GM12878 (cell line): ENCODE measurements around the gene CWC22. TPM values are rescaled to one million over a fixed set of nuclear protein-coding genes. Genes with fewer than 3 reads are reported as not detected.
"Not testable (repeated sequence)": the region's sequence is repeated elsewhere in the genome, so short reads cannot be mapped to it uniquely, and the experiment has no call there.

Experiments
- ATAC-seq: fragments of 200-7000 bp; cut with Tn5 transposase; 3 replicates; pipeline ENCODE4 v1.9.1; 2020; ENCODE audit warnings: mild to moderate bottlenecking, moderate library complexity
- BruUV-seq: library from RNA; stranded (reverse); fragments of 400-500 nt; replicated peaks from 2 replicates; lab custom pipeline; 2021; lab: Mats Ljungman, UMichigan
- CTCF ChIA-PET: fragments of 300-600 bp; sonication (Branson Sonifier 250); formaldehyde crosslinking; extraction: SDS; loops from one replicate; lab custom pipeline; 2021; ENCODE audit warnings: inconsistent platforms; lab: Yijun Ruan, JAX
- POLR2A ChIA-PET: fragments of 350-600 bp; formaldehyde crosslinking; extraction: SDS; loops from one replicate; lab custom pipeline; 2021; ENCODE audit warnings: inconsistent platforms; lab: Charles Lee
- RAD21 ChIA-PET: fragments of 300-600 bp; sonication (Branson Sonifier 250); formaldehyde crosslinking; loops from one replicate; lab custom pipeline; 2023; ENCODE audit warnings: antibody characterized with exemption; ENCODE audit not compliant: unreplicated experiment; lab: Charles Lee
- SMC1A ChIA-PET: fragments of 300-600 bp; sonication (Branson Sonifier 250); formaldehyde crosslinking; loops from one replicate; lab custom pipeline; 2023; ENCODE audit not compliant: unreplicated experiment, uncharacterized antibody; lab: Charles Lee
- DNase-seq: peaks from one replicate; pipeline ENCODE4 v3.0.0-alpha.2; 2011; ENCODE audit warnings: low read depth, low spot score
- FAIRE-seq: peaks from 3 replicates; lab custom pipeline; 2011; peaks lifted over from hg19 to GRCh38; lab: Jason Lieb, UNC
- H2AFZ ChIP-seq: 2 replicates; pipeline ENCODE4 v1.6.0; 2011; ENCODE audit warnings: low read depth, low read length, control low read depth; ENCODE audit not compliant: control insufficient read depth
- H3K27ac ChIP-seq: 2 replicates; pipeline ENCODE4 v1.5.1; 2011; ENCODE audit warnings: control low read depth; ENCODE audit not compliant: control insufficient read depth, insufficient read depth
- H3K27me3 ChIP-seq, 2 experiments: replicated peaks in 1 of 2; 2 replicates each; pipeline versions ENCODE4 v1.6.0 to v1.6.1; 2011; ENCODE audit warnings: low read length in 1 of 2; ENCODE audit not compliant: control insufficient read depth in 2 of 2, insufficient read depth in 2 of 2
- H3K36me3 ChIP-seq, 2 experiments: 2 replicates each; pipeline ENCODE4 v1.5.1; 2011; ENCODE audit warnings: low read length in 1 of 2; ENCODE audit not compliant: control insufficient read depth in 2 of 2, insufficient read depth in 2 of 2
- H3K4me1 ChIP-seq: 2 replicates; pipeline ENCODE4 v1.6.1; 2011; ENCODE audit warnings: mild to moderate bottlenecking, low read length, moderate library complexity, mixed read lengths; ENCODE audit not compliant: control insufficient read depth, insufficient read depth
- H3K4me2 ChIP-seq: 2 replicates; pipeline ENCODE4 v1.6.0; 2011; ENCODE audit warnings: control low read depth; ENCODE audit not compliant: control insufficient read depth, insufficient read depth
- H3K4me3 ChIP-seq: fragments of 200-600 bp; sonication (generic); 2 replicates; pipeline ENCODE4 v1.5.1; 2016
- H3K79me2 ChIP-seq: 2 replicates; pipeline ENCODE4 v1.6.0; 2011; ENCODE audit warnings: low read length; ENCODE audit not compliant: control insufficient read depth, insufficient read depth
- H3K9ac ChIP-seq: 2 replicates; pipeline ENCODE4 v1.8.0; 2011; ENCODE audit warnings: low read length, control low read depth, mixed read lengths; ENCODE audit not compliant: control insufficient read depth, insufficient read depth
- H3K9me3 ChIP-seq: replicated peaks from 3 replicates; pipeline ENCODE4 v1.5.1; 2011; ENCODE audit warnings: mild to moderate bottlenecking, low read length; ENCODE audit not compliant: control insufficient read depth, insufficient read depth
- H4K20me1 ChIP-seq: 2 replicates; pipeline ENCODE4 v1.6.0; 2011; ENCODE audit not compliant: control insufficient read depth, insufficient read depth
- KAT2A ChIP-seq: conservative IDR thresholded peaks from 2 replicates; pipeline ENCODE4 v1.6.1; 2011; ENCODE audit warnings: low read depth, low read length; ENCODE audit not compliant: control insufficient read depth
- LARP7 ChIP-seq: fragments of 450-650 bp; IDR thresholded peaks from 2 replicates; pipeline ENCODE4 v1.6.1; 2017; ENCODE audit warnings: mild to moderate bottlenecking
- MEF2A ChIP-seq: IDR thresholded peaks from 2 replicates; pipeline ENCODE4 v1.6.1; 2011; ENCODE audit warnings: low read depth, mild to moderate bottlenecking, low read length, moderate library complexity; ENCODE audit not compliant: insufficient read depth
- SIN3A ChIP-seq: IDR thresholded peaks from 2 replicates; pipeline ENCODE4 v1.6.1; 2012; ENCODE audit warnings: low read depth, low read length, improper control_type of control experiment
- SPI1 ChIP-seq: IDR thresholded peaks from 2 replicates; pipeline ENCODE4 v1.6.1; 2011; ENCODE audit warnings: low read depth, mild to moderate bottlenecking, low read length, moderate library complexity, borderline replicate concordance; ENCODE audit not compliant: insufficient read depth
- whole genome bisulfite sequencing: methylation state at CpG from one replicate; pipeline ENCODE4 v1.1.6; 2016; ENCODE audit warnings: low lambda C conversion rate; ENCODE audit not compliant: insufficient replicate concordance, insufficient coverage; ENCODE audit errors: missing lambda C conversion rate; 5-methylcytosine and 5-hydroxymethylcytosine counted together
- in situ Hi-C: fragments of 300-500 bp; cut with MboI; formaldehyde crosslinking; loops from 9 replicates; pipeline ENCODE4 v1.14.3; 2018; ENCODE audit warnings: mixed read lengths
- intact Hi-C: fragments of 100-400 bp; cut with micrococcal nuclease; formaldehyde crosslinking; loops from one replicate; pipeline ENCODE4 v1.14.2; 2022; ENCODE audit not compliant: unreplicated experiment
- polyA plus RNA-seq, 11 experiments: library from polyadenylated mRNA; depleted of rRNA in 4 of 11; unstranded in 6 of 11; stranded (reverse) in 5 of 11; fragments of >200 nt; fragmentation: Nextera tagmentation in 4 of 11; fragmentation: Illumina TruSeq in 1 of 11; extraction: Ambion mirVana in 4 of 11; extraction: Trizol in 1 of 11; gene quantifications; 1 replicate in 1 of 11; 2 replicates in 10 of 11; pipeline versions ENCODE4 v1.2.1 to v1.2.3, GENCODE V29; 2011 to 2016; ENCODE audit warnings: inconsistent platforms in 2 of 11, missing spikeins in 2 of 11, low read depth in 1 of 11
- total RNA-seq, 4 experiments: library from RNA; depleted of rRNA in 3 of 4; stranded (reverse); fragments of >200 nt in 3 of 4; fragmentation: Illumina TruSeq in 1 of 4; extraction: Trizol in 1 of 4; gene quantifications; 2 replicates each; pipeline versions ENCODE4 v1.2.1 to v1.2.3, GENCODE V29; 2013 to 2021

The CWC22 gene
- total and polyA plus RNA-seq, 10 of the 15 experiments (the other 5 are each of a cell fraction or from before 2014, with no cell fraction given), result 8.2 to 38.5 (median 26.3) TPM

- no peak overlapping the region for H3K4me3 ChIP-seq
- no peak overlapping the region for H2AFZ ChIP-seq
- H3K27me3 ChIP-seq, result no peaks in the 10 kb centered on the region; a peak in 1 of 4 replicates
- ATAC-seq (no peak), FAIRE-seq (no peak), DNase-seq (no peak)
- TF ChIP-seq SPI1 (no peak), MEF2A (no peak), SIN3A (no peak), LARP7 (no peak), KAT2A (no peak)
- H3K4me2 ChIP-seq, result no peak overlapping the region
- no peaks in the 10 kb centered on the region for H3K9me3 ChIP-seq
- WGBS, result 63% methylated on average over 15 of the region's 15 CpGs
- H3K4me1 ChIP-seq, result no peaks in the 10 kb centered on the region
- no peaks in the 10 kb centered on the region for H3K36me3 ChIP-seq
- no TSS peak for BruUV-seq
- H3K9ac ChIP-seq, result no peak overlapping the region
- in situ Hi-C loops, result no loop called here
- CTCF ChIA-PET, result interaction anchor here (0.8 kb wide), 1 partner anchor 186 kb away, joined by 3 read pairs; no protein-coding TSS in a partner anchor
- RAD21 ChIA-PET, result interaction anchor here (1.0 to 1.3 kb wide), 2 partner anchors 10 to 53 kb away, joined by 3 to 4 read pairs; no protein-coding TSS in a partner anchor
- no peaks in the 10 kb centered on the region for H3K79me2 ChIP-seq
- no peaks in the 10 kb centered on the region for H4K20me1 ChIP-seq
- no peak overlapping the region for H3K27ac ChIP-seq
- POLR2A ChIA-PET, result no interaction called here
- SMC1A ChIA-PET, result interaction anchor here (0.6 kb wide), 1 partner anchor 95 kb away, joined by 3 read pairs; no protein-coding TSS in a partner anchor
- intact Hi-C loops, result no loop called here
Observed at GRCh38 chr2:180056367-180057118, 49.4 kb upstream of the CWC22 start.

DNA sequence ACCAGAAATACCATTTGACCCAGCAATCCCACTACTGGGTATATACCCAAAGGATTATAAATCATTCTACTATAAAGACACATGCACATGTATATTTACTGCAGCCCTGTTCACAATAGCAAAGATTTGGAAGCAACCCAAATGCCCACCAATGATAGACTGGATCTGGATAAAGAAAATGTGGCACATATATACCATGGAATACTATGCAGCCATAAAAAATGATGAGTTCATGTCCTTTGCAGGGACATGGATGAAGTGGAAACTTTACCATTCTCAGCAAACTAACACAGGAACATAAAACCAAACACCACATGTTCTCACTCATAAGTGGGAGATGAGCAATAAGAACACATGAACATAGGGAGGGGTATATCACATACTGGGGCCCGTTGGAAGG is 47.5 kb upstream of the CWC22 start:
- H3K9ac ChIP-seq, H3K27me3 ChIP-seq, RAD21 ChIA-PET, CTCF ChIA-PET, H4K20me1 ChIP-seq, H3K79me2 ChIP-seq, H3K27ac ChIP-seq, ATAC-seq, in situ Hi-C loops, POLR2A ChIA-PET, H3K4me1 ChIP-seq, BruUV-seq, H3K36me3 ChIP-seq, DNase-seq, H2AFZ ChIP-seq, H3K4me2 ChIP-seq, intact Hi-C loops, H3K4me3 ChIP-seq, FAIRE-seq, SMC1A ChIA-PET, H3K9me3 ChIP-seq: not testable (repeated sequence)
- 0% methylated on average over 1 of the region's 1 CpG for WGBS
